ENCODE data around the gene TCAF1.

The TCAF1 gene

GRCh38 chr7:143945423-143945822 lies 43.4 kb upstream of the TCAF1 start:
- Histone ChIP-seq H3K4me1 (ENCODE audit: low read length) (no peaks in the 10 kb centered on the region), H3K9me2 (replicated peaks; ENCODE audit: insufficient read depth, low read length) (no peaks in the 10 kb centered on the region), H3K9me3 (replicated peaks; ENCODE audit: insufficient read depth, low read length) (no peaks in the 10 kb centered on the region), H3F3A (ENCODE audit: insufficient read depth, low read length) (no peaks in the 10 kb centered on the region), H3K4me2 (ENCODE audit: low read depth, low read length) (no peak overlapping the region), H3K27me3 (replicated peaks; ENCODE audit: insufficient read depth, low read length) (no peaks in the 10 kb centered on the region), H2AFZ (ENCODE audit: low read length) (no peak overlapping the region), H3K4me3 (ENCODE audit: low read length) (no peak overlapping the region), H4K20me1 (ENCODE audit: insufficient read depth, low read length) (no peaks in the 10 kb centered on the region), H3K9ac (ENCODE audit: low read length) (no peak overlapping the region), H3K27ac (ENCODE audit: low read length) (no peak overlapping the region), H3K79me2 (ENCODE audit: low read length) (no peaks in the 10 kb centered on the region), H3K36me3 (replicated peaks; ENCODE audit: insufficient read depth, low read length) (no peaks in the 10 kb centered on the region)
- DNase-seq, result no peak
- TF ChIP-seq EZH2phosphoT487 (IDR thresholded peaks at IDR 0.05; ENCODE audit: low read length) (no peak), EZH2 (optimal IDR thresholded peaks at IDR 0.05; ENCODE audit: low read depth, low read length) (no peak), CTCF (IDR thresholded peaks at IDR 0.05; ENCODE audit: low read length) (no peak)

- H3K4me1 ChIP-seq (ENCODE audit: low read length), result no peaks in the 10 kb centered on the region
- H3K36me3 ChIP-seq (replicated peaks; ENCODE audit: insufficient read depth, low read length), result no peaks in the 10 kb centered on the region
- H3K27me3 ChIP-seq (replicated peaks; ENCODE audit: insufficient read depth, low read length), result no peaks in the 10 kb centered on the region
- no peak for DNase-seq
- H3K79me2 ChIP-seq (ENCODE audit: low read length), result no peaks in the 10 kb centered on the region
- H3K27ac ChIP-seq (ENCODE audit: low read length), result no peak overlapping the region
- H3K4me3 ChIP-seq (ENCODE audit: low read length), result no peak overlapping the region
- H3K4me2 ChIP-seq (ENCODE audit: low read depth, low read length), result no peak overlapping the region
- H2AFZ ChIP-seq (ENCODE audit: low read length), result no peak overlapping the region
- no peak overlapping the region for H3K9ac ChIP-seq (ENCODE audit: low read length)
- no peak for TF ChIP-seq CTCF (IDR thresholded peaks at IDR 0.05; ENCODE audit: low read length)
- no peak for TF ChIP-seq EZH2 (optimal IDR thresholded peaks at IDR 0.05; ENCODE audit: low read depth, low read length)
- TF ChIP-seq EZH2phosphoT487 (IDR thresholded peaks at IDR 0.05; ENCODE audit: low read length), result no peak
- H3F3A ChIP-seq (ENCODE audit: insufficient read depth, low read length), result no peaks in the 10 kb centered on the region
- no peaks in the 10 kb centered on the region for H3K9me2 ChIP-seq (replicated peaks; ENCODE audit: insufficient read depth, low read length)
- H3K9me3 ChIP-seq (replicated peaks; ENCODE audit: insufficient read depth, low read length), result no peaks in the 10 kb centered on the region
- H4K20me1 ChIP-seq (ENCODE audit: insufficient read depth, low read length), result no peaks in the 10 kb centered on the region
These were observed 36.6 kb upstream of the TCAF1 start for GRCh38 chr7:143938379-143939243.

GRCh38 chr7:143936087-143937009 lies 34.4 kb upstream of the TCAF1 start:
- DNase-seq, result no peak
- Histone ChIP-seq H3K9me2 (replicated peaks; ENCODE audit: insufficient read depth, low read length) (no peaks in the 10 kb centered on the region), H3K4me3 (ENCODE audit: low read length) (no peak overlapping the region), H3K79me2 (ENCODE audit: low read length) (no peaks in the 10 kb centered on the region), H3K4me2 (ENCODE audit: low read depth, low read length) (no peak overlapping the region), H4K20me1 (ENCODE audit: insufficient read depth, low read length) (no peaks in the 10 kb centered on the region), H3K9ac (ENCODE audit: low read length) (no peak overlapping the region), H3K4me1 (ENCODE audit: low read length) (no peaks in the 10 kb centered on the region), H3K9me3 (replicated peaks; ENCODE audit: insufficient read depth, low read length) (no peaks in the 10 kb centered on the region), H3K27me3 (replicated peaks; ENCODE audit: insufficient read depth, low read length) (no peaks in the 10 kb centered on the region), H3K27ac (ENCODE audit: low read length) (no peak overlapping the region), H2AFZ (ENCODE audit: low read length) (no peak overlapping the region), H3F3A (ENCODE audit: insufficient read depth, low read length) (no peaks in the 10 kb centered on the region), H3K36me3 (replicated peaks; ENCODE audit: insufficient read depth, low read length) (no peaks in the 10 kb centered on the region)
- no peak for TF ChIP-seq EZH2 (optimal IDR thresholded peaks at IDR 0.05; ENCODE audit: low read depth, low read length)
- no peak for TF ChIP-seq EZH2phosphoT487 (IDR thresholded peaks at IDR 0.05; ENCODE audit: low read length)
- TF ChIP-seq CTCF (IDR thresholded peaks at IDR 0.05; ENCODE audit: low read length), result no peak
